ENCODE measurements around the gene PPIF. TPM values are rescaled to one million over a fixed set of nuclear protein-coding genes. Genes with fewer than 3 reads are reported as not detected.
A peak's percentile ranks its signal among the peaks of the same experiment; 100 is the strongest.

PPIF gene
- total RNA-seq, 4 donors from 2014 or later, result 37.2 to 149 (median 51.6) TPM

- intact Hi-C loops (cut with DNase I; ENCODE audit: low total_unique reads), result no loop called here
- Histone ChIP-seq H3K9me3 (no peaks in the 10 kb centered on the region), H3K27me3 (no peaks in the 10 kb centered on the region), H3K36me3 (no peaks in the 10 kb centered on the region), H3K27ac (peak overlapping the region; percentile 55 to 83 (median 58)), H3K4me3 (no peak overlapping the region), H3K4me1 (peaks cover 9 to 22% (median 13%) of the 10 kb centered on the region in 4 donors)
- TF ChIP-seq POLR2A (IDR thresholded peaks at IDR 0.05), result no peak
- TF ChIP-seq CTCF (IDR thresholded peaks at IDR 0.05), result no peak
- no peak for TF ChIP-seq POLR2AphosphoS5 (IDR thresholded peaks at IDR 0.05)
- TF ChIP-seq EP300 (IDR thresholded peaks at IDR 0.05; ENCODE audit: low read depth), result no peak
- peak; percentile 9 for DNase-seq
- in situ Hi-C loops (cut with MboI; ENCODE audit: low pct_ligation_motif_present in 1 of 4, low pct_unique_long_range_greater_than_20kb in 1 of 4, low sequenced_read_pairs in 3 of 4), result no loop called here
- 69 to 85% methylated on average over 7 to 12 of the region's 12 CpGs for WGBS, 2 donors (ENCODE audit: low coverage in 1 of 2)
These were observed 44.2 kb downstream of the PPIF start for GRCh38 chr10:79391231-79392019.

- Histone ChIP-seq H3K27me3 (no peaks in the 10 kb centered on the region), H3K27ac (peak overlapping the region; percentile 55 to 83 (median 58)), H3K36me3 (no peaks in the 10 kb centered on the region), H3K4me3 (no peak overlapping the region), H3K4me1 (peaks cover 9 to 28% (median 14%) of the 10 kb centered on the region in 4 donors), H3K9me3 (no peaks in the 10 kb centered on the region)
- 77 to 80% methylated on average over 1 to 14 of the region's 14 CpGs for WGBS, 2 donors (ENCODE audit: low coverage in 1 of 2)
- peak; percentile 6 for DNase-seq
- TF ChIP-seq CTCF (IDR thresholded peaks at IDR 0.05) (no peak), POLR2AphosphoS5 (IDR thresholded peaks at IDR 0.05) (no peak), POLR2A (IDR thresholded peaks at IDR 0.05) (no peak), EP300 (IDR thresholded peaks at IDR 0.05; ENCODE audit: low read depth) (no peak)
- in situ Hi-C loops (cut with MboI; ENCODE audit: low pct_ligation_motif_present in 1 of 4, low pct_unique_long_range_greater_than_20kb in 1 of 4, low sequenced_read_pairs in 3 of 4) (no loop called here), intact Hi-C loops (cut with DNase I; ENCODE audit: low total_unique reads) (no loop called here)
These were observed 44.7 kb downstream of the PPIF start for GRCh38 chr10:79392020-79392398.

- 78 to 87% methylated on average over 3 to 6 of the region's 6 CpGs for WGBS, 2 donors (ENCODE audit: low coverage in 1 of 2)
- peak overlapping the region in 3 of 4 donors; percentile 55 to 83 (median 55) for H3K27ac ChIP-seq
- in situ Hi-C loops (cut with MboI; ENCODE audit: low pct_ligation_motif_present in 1 of 4, low pct_unique_long_range_greater_than_20kb in 1 of 4, low sequenced_read_pairs in 3 of 4) (no loop called here), intact Hi-C loops (cut with DNase I; ENCODE audit: low total_unique reads) (no loop called here)
- peaks cover 16 to 35% (median 20%) of the 10 kb centered on the region in 4 donors for H3K4me1 ChIP-seq
- H3K4me3 ChIP-seq, result no peak overlapping the region
- TF ChIP-seq POLR2A (IDR thresholded peaks at IDR 0.05) (no peak), EP300 (IDR thresholded peaks at IDR 0.05; ENCODE audit: low read depth) (no peak), CTCF (IDR thresholded peaks at IDR 0.05) (no peak), POLR2AphosphoS5 (IDR thresholded peaks at IDR 0.05) (no peak)
- H3K9me3 ChIP-seq, result no peaks in the 10 kb centered on the region
- H3K27me3 ChIP-seq, result no peaks in the 10 kb centered on the region
- no peaks in the 10 kb centered on the region for H3K36me3 ChIP-seq
- DNase-seq, result no peak
These were observed 45.4 kb downstream of the PPIF start for GRCh38 chr10:79392506-79393176.

GRCh38 chr10:79393221-79393923 is 46.1 kb downstream of the PPIF start:
- in situ Hi-C loops (cut with MboI; ENCODE audit: low pct_ligation_motif_present in 1 of 4, low pct_unique_long_range_greater_than_20kb in 1 of 4, low sequenced_read_pairs in 3 of 4) (no loop called here), intact Hi-C loops (cut with DNase I; ENCODE audit: low total_unique reads) (no loop called here)
- no peak overlapping the region for H3K4me3 ChIP-seq
- no peak for TF ChIP-seq CTCF (IDR thresholded peaks at IDR 0.05)
- TF ChIP-seq POLR2A (IDR thresholded peaks at IDR 0.05), result no peak
- TF ChIP-seq EP300 (IDR thresholded peaks at IDR 0.05; ENCODE audit: low read depth), result no peak
- TF ChIP-seq POLR2AphosphoS5 (IDR thresholded peaks at IDR 0.05), result no peak
- 81 to 87% methylated on average over 4 of the region's 4 CpGs for WGBS, 2 donors (ENCODE audit: low coverage in 1 of 2)
- peak; percentile 5 for DNase-seq
- peaks cover 23 to 41% (median 28%) of the 10 kb centered on the region in 4 donors for H3K4me1 ChIP-seq
- no peaks in the 10 kb centered on the region for H3K36me3 ChIP-seq
- H3K9me3 ChIP-seq, result no peaks in the 10 kb centered on the region
- no peaks in the 10 kb centered on the region for H3K27me3 ChIP-seq
- peak overlapping the region in 1 of 4 donors; percentile 1 for H3K27ac ChIP-seq

Measured in transverse colon (tissue), 4 donors.